H9 (cell line): ENCODE measurements around the gene GABRA6. TPM values are rescaled to one million over a fixed set of nuclear protein-coding genes. Genes with fewer than 3 reads are reported as not detected.

Experiments used
- DNase-seq: peaks from one replicate; pipeline ENCODE4 v3.0.0-alpha.2; 2017
- H2AFZ ChIP-seq: one replicate; pipeline ENCODE4 v1.6.1; 2013; ENCODE audit warnings: mild to moderate bottlenecking, low read length, control low read depth, moderate library complexity
- H2AK5ac ChIP-seq: 2 replicates; pipeline ENCODE4 v1.6.1; 2013; ENCODE audit warnings: low read length, control low read depth, mixed read lengths; ENCODE audit not compliant: insufficient read length
- H2BK120ac ChIP-seq: one replicate; pipeline ENCODE4 v1.6.1; 2013; ENCODE audit warnings: low read depth, mild to moderate bottlenecking, low read length, control low read depth, inconsistent platforms; ENCODE audit not compliant: poor library complexity, severe bottlenecking
- H2BK12ac ChIP-seq: 2 replicates; pipeline ENCODE4 v1.6.1; 2013; ENCODE audit warnings: low read length, control low read depth, mixed read lengths, low read depth; ENCODE audit not compliant: insufficient read length
- H2BK15ac ChIP-seq: 2 replicates; pipeline ENCODE4 v1.6.1; 2013; ENCODE audit warnings: low read depth, low read length, control low read depth
- H2BK20ac ChIP-seq: one replicate; pipeline ENCODE4 v1.6.1; 2013; ENCODE audit warnings: low read depth, mild to moderate bottlenecking, low read length, control low read depth, inconsistent platforms; ENCODE audit not compliant: poor library complexity, severe bottlenecking
- H2BK5ac ChIP-seq: 2 replicates; pipeline ENCODE4 v1.6.1; 2013; ENCODE audit warnings: low read length, control low read depth, mixed read lengths; ENCODE audit not compliant: insufficient read length
- H3K14ac ChIP-seq: 2 replicates; pipeline ENCODE4 v1.6.1; 2013; ENCODE audit warnings: low read length, control low read depth; ENCODE audit not compliant: insufficient read depth
- H3K18ac ChIP-seq: 2 replicates; pipeline ENCODE4 v1.6.1; 2013; ENCODE audit warnings: low read depth, mild to moderate bottlenecking, mixed read lengths, low read length, control low read depth; ENCODE audit not compliant: insufficient read length
- H3K23ac ChIP-seq: 2 replicates; pipeline ENCODE4 v1.6.1; 2013; ENCODE audit warnings: low read length, control low read depth, mixed read lengths, low read depth; ENCODE audit not compliant: insufficient read length
- H3K23me2 ChIP-seq: 2 replicates; pipeline ENCODE4 v1.6.1; 2013; ENCODE audit warnings: low read depth, mild to moderate bottlenecking, mixed read lengths, low read length, control low read depth; ENCODE audit not compliant: insufficient read length, poor library complexity, severe bottlenecking
- H3K27ac ChIP-seq: 2 replicates; pipeline ENCODE4 v1.5.1; 2013; ENCODE audit warnings: low read length, control low read depth, mixed read lengths, low read depth; ENCODE audit not compliant: insufficient read length
- H3K27me3 ChIP-seq: 2 replicates; pipeline ENCODE4 v1.6.1; 2013; ENCODE audit warnings: low read length, control low read depth, inconsistent platforms; ENCODE audit not compliant: insufficient read depth
- H3K4ac ChIP-seq: 2 replicates; pipeline ENCODE4 v1.6.1; 2013; ENCODE audit warnings: low read depth, mild to moderate bottlenecking, control low read depth, inconsistent platforms, low read length, moderate library complexity
- H3K4me1 ChIP-seq: 2 replicates; pipeline ENCODE4 v1.6.1; 2013; ENCODE audit warnings: low read length, control low read depth, inconsistent platforms; ENCODE audit not compliant: insufficient read depth
- H3K4me2 ChIP-seq: 2 replicates; pipeline ENCODE4 v1.6.1; 2013; ENCODE audit warnings: low read length, control low read depth, mixed read lengths; ENCODE audit not compliant: insufficient read length, insufficient read depth
- H3K56ac ChIP-seq: 2 replicates; pipeline ENCODE4 v1.6.1; 2013; ENCODE audit warnings: low read depth, mild to moderate bottlenecking, mixed read lengths, low read length, control low read depth; ENCODE audit not compliant: insufficient read length
- H3K79me1 ChIP-seq: 2 replicates; pipeline ENCODE4 v1.6.1; 2013; ENCODE audit warnings: low read depth, mild to moderate bottlenecking, moderate library complexity, low read length, control low read depth, inconsistent platforms; ENCODE audit not compliant: insufficient read depth, poor library complexity, severe bottlenecking
- H3K79me2 ChIP-seq: 2 replicates; pipeline ENCODE4 v1.6.1; 2013; ENCODE audit warnings: low read length, control low read depth, inconsistent platforms; ENCODE audit not compliant: insufficient read depth
- H3K9ac ChIP-seq: 2 replicates; pipeline ENCODE4 v1.6.1; 2013; ENCODE audit warnings: low read length, control low read depth, mixed read lengths; ENCODE audit not compliant: insufficient read length; ENCODE audit errors: extremely low read depth
- H3K9me3 ChIP-seq: one replicate; pipeline ENCODE4 v1.6.1; 2013; ENCODE audit warnings: low read depth, low read length, inconsistent platforms; ENCODE audit not compliant: control insufficient read depth
- H3T11ph ChIP-seq: one replicate; pipeline ENCODE4 v1.6.1; 2013; ENCODE audit warnings: mild to moderate bottlenecking, low read length, control low read depth, inconsistent platforms
- H4K20me1 ChIP-seq: one replicate; pipeline ENCODE4 v1.6.1; 2013; ENCODE audit not compliant: control insufficient read depth, insufficient read length, insufficient read depth
- H4K5ac ChIP-seq: 2 replicates; pipeline ENCODE4 v1.6.1; 2013; ENCODE audit warnings: low read depth, mild to moderate bottlenecking, mixed read lengths, low read length, control low read depth; ENCODE audit not compliant: insufficient read length
- H4K8ac ChIP-seq: replicated peaks from 2 replicates; pipeline ENCODE4 v1.6.1; 2013; ENCODE audit warnings: low read length, control low read depth, mixed read lengths, low read depth; ENCODE audit not compliant: insufficient read length
- H4K91ac ChIP-seq: 2 replicates; pipeline ENCODE4 v1.6.1; 2013; ENCODE audit warnings: low read depth, mild to moderate bottlenecking, moderate library complexity, mixed read lengths, low read length, control low read depth; ENCODE audit not compliant: insufficient read length
- H3K27ac Mint-ChIP-seq, 3 experiments: 2 replicates in 2 of 3; 3 replicates in 1 of 3; pipeline ENCODE4 v1.8.0; 2020 to 2021; ENCODE audit warnings: mixed read lengths in 3 of 3, mild to moderate bottlenecking in 1 of 3, moderate library complexity in 1 of 3
- H3K27me3 Mint-ChIP-seq: 2 replicates; pipeline ENCODE4 v1.8.0; 2021; ENCODE audit warnings: low read depth, mild to moderate bottlenecking, moderate library complexity, mixed read lengths
- H3K36me3 Mint-ChIP-seq, 3 experiments: 2 replicates in 2 of 3; 3 replicates in 1 of 3; pipeline ENCODE4 v1.8.0; 2020 to 2021; ENCODE audit warnings: low read depth in 3 of 3, mixed read lengths in 3 of 3; ENCODE audit not compliant: insufficient read depth in 1 of 3
- H3K4me1 Mint-ChIP-seq, 2 experiments: 2 replicates each; pipeline ENCODE4 v1.8.0; 2020; ENCODE audit warnings: mixed read lengths in 2 of 2
- H3K4me3 Mint-ChIP-seq, 2 experiments: 2 replicates in 1 of 2; 3 replicates in 1 of 2; pipeline ENCODE4 v1.8.0; 2020 to 2021; ENCODE audit warnings: mild to moderate bottlenecking in 2 of 2, mixed read lengths in 2 of 2, moderate library complexity in 1 of 2
- H3K9me3 Mint-ChIP-seq, 2 experiments: 2 replicates in 1 of 2; 3 replicates in 1 of 2; pipeline ENCODE4 v1.8.0; 2020; ENCODE audit warnings: mild to moderate bottlenecking in 2 of 2, mixed read lengths in 2 of 2, moderate library complexity in 1 of 2
- CTCF ChIP-seq: fragments of 200-600 bp; sonication (generic); conservative IDR thresholded peaks from 3 replicates; pipeline ENCODE4 v1.8.0; 2021; ENCODE audit warnings: antibody characterized with exemption, mild to moderate bottlenecking
- total RNA-seq: library from RNA; stranded (reverse); gene quantifications from 2 replicates; pipeline ENCODE4 v1.2.1, GENCODE V29; 2021

GABRA6 gene
- total RNA-seq, 1 experiment from 2014 or later: not detected

- peaks cover 0 to 4% of the 10 kb centered on the region in 2 experiments; a peak in 2 of 5 replicates for H3K9me3 Mint-ChIP-seq
- H3K79me1 ChIP-seq: no peaks in the 10 kb centered on the region
- no peak overlapping the region for H3T11ph ChIP-seq
- TF ChIP-seq CTCF: no peak
- no peak overlapping the region for H3K23ac ChIP-seq
- H3K4me2 ChIP-seq: no peak overlapping the region
- H2AK5ac ChIP-seq: no peak overlapping the region
- H4K20me1 ChIP-seq: no peaks in the 10 kb centered on the region
- no peaks in the 10 kb centered on the region for H3K9me3 ChIP-seq
- no peak overlapping the region for H4K5ac ChIP-seq
- H3K4me1 ChIP-seq: no peaks in the 10 kb centered on the region
- no peak overlapping the region for H3K27ac ChIP-seq
- H3K79me2 ChIP-seq: no peaks in the 10 kb centered on the region
- H2BK5ac ChIP-seq: no peak overlapping the region
- no peak overlapping the region for H4K91ac ChIP-seq
- H2BK120ac ChIP-seq: no peak overlapping the region
- H4K8ac ChIP-seq: no peak overlapping the region
- H3K18ac ChIP-seq: no peak overlapping the region
- H3K4me1 Mint-ChIP-seq: no peaks in the 10 kb centered on the region
- no peak overlapping the region for H2BK20ac ChIP-seq
- no peak overlapping the region for H3K9ac ChIP-seq
- no peaks in the 10 kb centered on the region; a peak in 1 of 7 replicates for H3K36me3 Mint-ChIP-seq
- H2AFZ ChIP-seq: no peak overlapping the region
- H2BK12ac ChIP-seq: no peak overlapping the region
- H3K4ac ChIP-seq: no peak overlapping the region
- no peak for DNase-seq
- no peak overlapping the region for H3K27ac Mint-ChIP-seq
- H2BK15ac ChIP-seq: no peak overlapping the region
- H3K27me3 ChIP-seq: no peaks in the 10 kb centered on the region
- no peak overlapping the region for H3K56ac ChIP-seq
- H3K23me2 ChIP-seq: no peaks in the 10 kb centered on the region
- no peak overlapping the region for H3K14ac ChIP-seq
- no peaks in the 10 kb centered on the region for H3K27me3 Mint-ChIP-seq
- no peak overlapping the region for H3K4me3 Mint-ChIP-seq
Observed at GRCh38 chr5:161720460-161720859, 34.9 kb downstream of the GABRA6 start.
